ENCODE measurements around the gene MOB3B.

DNA sequence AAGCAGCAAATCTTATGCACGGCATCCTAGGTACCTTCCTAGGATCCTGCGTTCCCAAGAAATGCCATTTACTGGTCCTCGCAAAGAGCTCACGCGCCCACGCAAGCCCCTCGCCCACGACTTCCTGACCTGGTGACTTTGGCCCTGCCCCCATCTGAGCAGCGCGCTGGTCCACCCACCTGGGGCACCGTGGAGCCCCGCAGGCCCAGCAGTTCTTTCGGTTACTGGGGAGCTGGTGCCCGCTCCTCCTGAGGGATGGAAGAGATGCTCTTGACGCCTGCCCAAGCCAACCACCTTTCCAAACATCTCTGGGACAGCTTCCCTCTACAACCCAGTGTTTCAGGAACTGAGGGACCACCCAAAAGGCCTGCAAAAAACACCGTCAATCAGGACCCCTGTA is 249.4 kb downstream of the MOB3B start:
- TF ChIP-seq, protein P1, sequence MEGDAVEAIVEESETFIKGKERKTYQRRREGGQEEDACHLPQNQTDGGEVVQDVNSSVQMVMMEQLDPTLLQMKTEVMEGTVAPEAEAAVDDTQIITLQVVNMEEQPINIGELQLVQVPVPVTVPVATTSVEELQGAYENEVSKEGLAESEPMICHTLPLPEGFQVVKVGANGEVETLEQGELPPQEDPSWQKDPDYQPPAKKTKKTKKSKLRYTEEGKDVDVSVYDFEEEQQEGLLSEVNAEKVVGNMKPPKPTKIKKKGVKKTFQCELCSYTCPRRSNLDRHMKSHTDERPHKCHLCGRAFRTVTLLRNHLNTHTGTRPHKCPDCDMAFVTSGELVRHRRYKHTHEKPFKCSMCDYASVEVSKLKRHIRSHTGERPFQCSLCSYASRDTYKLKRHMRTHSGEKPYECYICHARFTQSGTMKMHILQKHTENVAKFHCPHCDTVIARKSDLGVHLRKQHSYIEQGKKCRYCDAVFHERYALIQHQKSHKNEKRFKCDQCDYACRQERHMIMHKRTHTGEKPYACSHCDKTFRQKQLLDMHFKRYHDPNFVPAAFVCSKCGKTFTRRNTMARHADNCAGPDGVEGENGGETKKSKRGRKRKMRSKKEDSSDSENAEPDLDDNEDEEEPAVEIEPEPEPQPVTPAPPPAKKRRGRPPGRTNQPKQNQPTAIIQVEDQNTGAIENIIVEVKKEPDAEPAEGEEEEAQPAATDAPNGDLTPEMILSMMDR (conservative IDR thresholded peaks at IDR 0.05 in 1 of 2, IDR thresholded peaks at IDR 0.05 in 1 of 2; ENCODE audit: low read depth in 1 of 2, low read length in 2 of 2) = no peak
- no peak for TF ChIP-seq EZH2 (IDR thresholded peaks at IDR 0.05; ENCODE audit: low read length, missing control alignments)
